Heart left ventricle (tissue), 16 donors: Measurements from ENCODE around the gene KDM7A. TPM values are rescaled to one million over a fixed set of nuclear protein-coding genes. Genes with fewer than 3 reads are reported as not detected.

Experiments used
- ATAC-seq, 4 donors: fragments of 200-7000 bp; cut with Tn5 transposase; one replicate each; pipeline ENCODE4 v1.9.1; 2020 to 2022; ENCODE audit warnings: moderate library complexity in 4 of 4, mild to moderate bottlenecking in 3 of 4, moderate number of reproducible peaks in 1 of 4
- DNase-seq, 5 donors: peaks; one replicate each; pipeline ENCODE4 v3.0.0-alpha.2; 2020
- H3K27ac ChIP-seq, 12 donors: fragments of 200-600 bp; sonication (generic) in 4 of 12; one replicate each; pipeline versions ENCODE4 v1.5.0 to v1.8.0; 2016 to 2022; ENCODE audit warnings: mild to moderate bottlenecking in 2 of 12
- H3K27me3 ChIP-seq, 9 donors: fragments of 200-600 bp; sonication (generic) in 2 of 9; one replicate each; pipeline versions ENCODE4 v1.5.1 to v1.8.0; 2016 to 2022; ENCODE audit warnings: mild to moderate bottlenecking in 3 of 9
- H3K36me3 ChIP-seq, 9 donors: fragments of 200-600 bp; sonication (generic) in 2 of 9; one replicate each; pipeline versions ENCODE4 v1.5.0 to v1.8.0; 2018 to 2022; ENCODE audit warnings: mild to moderate bottlenecking in 2 of 9
- H3K4me1 ChIP-seq, 12 donors: fragments of 200-600 bp; sonication (generic) in 4 of 12; one replicate each; pipeline versions ENCODE4 v1.5.0 to v1.8.0; 2016 to 2022; ENCODE audit warnings: mild to moderate bottlenecking in 3 of 12
- H3K4me3 ChIP-seq, 12 donors: fragments of 200-600 bp; sonication (generic) in 4 of 12; one replicate each; pipeline versions ENCODE4 v1.5.0 to v1.8.0; 2017 to 2022; ENCODE audit warnings: mild to moderate bottlenecking in 9 of 12, moderate library complexity in 4 of 12
- H3K9me3 ChIP-seq, 12 donors: fragments of 200-600 bp; sonication (generic) in 4 of 12; one replicate each; pipeline versions ENCODE4 v1.5.0 to v1.8.0; 2016 to 2022; ENCODE audit warnings: mild to moderate bottlenecking in 1 of 12
- CTCF ChIP-seq, 12 donors: fragments of 200-600 bp; sonication (generic) in 4 of 12; IDR thresholded peaks; one replicate each; pipeline versions ENCODE4 v1.5.0 to v1.8.0; 2018 to 2022; ENCODE audit warnings: antibody characterized with exemption in 12 of 12, mild to moderate bottlenecking in 5 of 12
- POLR2A ChIP-seq, 2 donors: fragments of 450-650 bp; IDR thresholded peaks; one replicate each; pipeline ENCODE4 v1.6.1; 2017; ENCODE audit warnings: antibody characterized with exemption in 2 of 2, mild to moderate bottlenecking in 2 of 2, moderate library complexity in 2 of 2
- WGBS, 4 donors: extraction: QIAGEN DNeasy Blood & Tissue Kit in 2 of 4; methylation state at CpG; one replicate each; pipeline versions ENCODE4 v1.1.5 to v1.1.7; 2013 to 2018; 5-methylcytosine and 5-hydroxymethylcytosine counted together
- intact Hi-C, 10 donors: fragments of 100-400 bp; cut with DNase I; formaldehyde crosslinking; loops; one replicate each; pipeline versions ENCODE4 v1.11.1 to v1.14.2; 2022
- polyA plus RNA-seq, 2 donors: library from polyadenylated mRNA; stranded (reverse); fragments of 200-250 nt; gene quantifications; one replicate each; pipeline ENCODE4 v1.2.3, GENCODE V29; 2013
- total RNA-seq, 9 donors: library from RNA; depleted of rRNA in 2 of 9; stranded (reverse); fragments of >200 nt in 2 of 9; fragmentation: NEBNext Ultra II Directional in 3 of 9; extraction: Animal tissue kit (Norgen Biotek cat#: 25700) in 3 of 9; gene quantifications; one replicate each; pipeline versions ENCODE4 v1.1.0 to v1.2.4, GENCODE V29; 2016 to 2023
- donor health status: ischemic (EF 13 %, LVEDD 7.1; RV severe dilation, severe dysfunction).
- donor health status: healthy with polysubstance abuse.
- donor health status: DM: no; HTN: yes; CAD: no.
- donor health status: DM: no; HTN: no; CAD: no.
- donor health status: ischemic (EF 25% LVEDD 6.9; RV normal size, moderate dysfunction).
- donor health status: ischemic (EF 25% LVEDD 5.7; RV mildly dilated, moderate dysfunction).
- donor health status: healthy.
- donor health status: DM: yes; HTN: yes; CAD: no.
- donor health status: ischemic (EF 35%, LVEDD 5.7; RV mildly dilated, moderate dysfunction).
- donor health status: nonischemic (EF 11% LVEDD 7.7; RV severe dilation, severe dysfunction).
- donor health status: DM: yes; HTN: yes; CAD: no.
- donor health status: PGD.
- donor health status: ischemic (EF 29% LVEDD 5.4; RV normal size, mild dysfunction).
- donor health status: nonischemic (EF 23%, LVEDD 6.1; RV moderate dilation, normal function).

KDM7A gene
- total and polyA plus RNA-seq, 11 donors = 3.0 to 18.7 (median 9.1) TPM

- Histone ChIP-seq H3K4me1 (peaks cover 0 to 41% (median 18%) of the 10 kb centered on the region in 12 donors), H3K4me3 (peak overlapping the region; percentile 56 to 98 (median 90)), H3K27ac (peak overlapping the region; percentile 76 to 100 (median 100)), H3K27me3 (no peaks in the 10 kb centered on the region), H3K36me3 (no peaks in the 10 kb centered on the region), H3K9me3 (no peaks in the 10 kb centered on the region)
- whole genome bisulfite sequencing, 4 donors = 0% methylated on average over 3 to 92 of the region's 95 CpGs
- no peak for ATAC-seq
- no peak for TF ChIP-seq POLR2A (IDR thresholded peaks at IDR 0.05)
- TF ChIP-seq CTCF (IDR thresholded peaks at IDR 0.05) = no peak
- intact Hi-C loops = loop anchor here in 8 of 10 donors (2.0 to 10.0 kb wide), 7 partner anchors 55 to 476 kb away; partner anchors contain the start of gene PARP12 (in 3 of the 8)
- DNase-seq = peak in 4 of 5 donors; percentile 18 to 74 (median 36)
These were observed 571 bp downstream of the KDM7A start for GRCh38 chr7:140176122-140176701.

- peak; percentile 71 to 97 for TF ChIP-seq POLR2A (IDR thresholded peaks at IDR 0.05)
- peak; percentile 67 to 89 (median 76) for TF ChIP-seq CTCF (IDR thresholded peaks at IDR 0.05)
- intact Hi-C loops = loop anchor here in 8 of 10 donors (1.0 to 10.0 kb wide), 10 partner anchors 55 to 477 kb away; partner anchors contain the start of gene PARP12 (in 3 of the 8)
- WGBS, 4 donors = 0 to 1% (median 0%) methylated on average over 25 to 72 of the region's 72 CpGs
- ATAC-seq (peak; percentile 75 to 87 (median 79)), DNase-seq (peak; percentile 91 to 95 (median 93))
- H3K4me3 ChIP-seq = peak overlapping the region; percentile 56 to 98 (median 90)
- H3K4me1 ChIP-seq = peaks cover 0 to 41% (median 19%) of the 10 kb centered on the region in 12 donors
- H3K27me3 ChIP-seq = no peaks in the 10 kb centered on the region
- peak overlapping the region; percentile 76 to 100 (median 100) for H3K27ac ChIP-seq
- no peaks in the 10 kb centered on the region for H3K36me3 ChIP-seq
- H3K9me3 ChIP-seq = no peaks in the 10 kb centered on the region
These were observed 1.3 kb downstream of the KDM7A start for GRCh38 chr7:140175221-140176121.

- Histone ChIP-seq H3K36me3 (no peaks in the 10 kb centered on the region), H3K27ac (peak overlapping the region in 5 of 12 donors; percentile 99 to 100 (median 100)), H3K4me3 (peak overlapping the region in 1 of 12 donors; percentile 98), H3K27me3 (no peaks in the 10 kb centered on the region), H3K9me3 (no peaks in the 10 kb centered on the region), H3K4me1 (peaks cover 0 to 46% (median 20%) of the 10 kb centered on the region in 12 donors)
- no peak for TF ChIP-seq CTCF (IDR thresholded peaks at IDR 0.05)
- TF ChIP-seq POLR2A (IDR thresholded peaks at IDR 0.05) = no peak
- ATAC-seq (no peak), DNase-seq (no peak)
- intact Hi-C loops = loop anchor here in 6 of 10 donors (2.0 to 10.0 kb wide), 5 partner anchors 109 to 153 kb away; partner anchors contain the start of gene PARP12 (in 1 of the 6)
- WGBS, 4 donors = 79 to 94% (median 87%) methylated on average over 2 of the region's 2 CpGs
These were observed 2.6 kb downstream of the KDM7A start for GRCh38 chr7:140174217-140174616.
